H9 (cell line): Measurements from ENCODE around the gene TAF3. TPM values are rescaled to one million over a fixed set of nuclear protein-coding genes. Genes with fewer than 3 reads are reported as not detected.

Source experiments
- DNase-seq: peaks from one replicate; pipeline ENCODE4 v3.0.0-alpha.2; 2017
- H2AFZ ChIP-seq: one replicate; pipeline ENCODE4 v1.6.1; 2013; ENCODE audit warnings: mild to moderate bottlenecking, low read length, control low read depth, moderate library complexity
- H2AK5ac ChIP-seq: 2 replicates; pipeline ENCODE4 v1.6.1; 2013; ENCODE audit warnings: low read length, control low read depth, mixed read lengths; ENCODE audit not compliant: insufficient read length
- H2BK120ac ChIP-seq: one replicate; pipeline ENCODE4 v1.6.1; 2013; ENCODE audit warnings: low read depth, mild to moderate bottlenecking, low read length, control low read depth, inconsistent platforms; ENCODE audit not compliant: poor library complexity, severe bottlenecking
- H2BK12ac ChIP-seq: 2 replicates; pipeline ENCODE4 v1.6.1; 2013; ENCODE audit warnings: low read length, control low read depth, mixed read lengths, low read depth; ENCODE audit not compliant: insufficient read length
- H2BK15ac ChIP-seq: 2 replicates; pipeline ENCODE4 v1.6.1; 2013; ENCODE audit warnings: low read depth, low read length, control low read depth
- H2BK20ac ChIP-seq: one replicate; pipeline ENCODE4 v1.6.1; 2013; ENCODE audit warnings: low read depth, mild to moderate bottlenecking, low read length, control low read depth, inconsistent platforms; ENCODE audit not compliant: poor library complexity, severe bottlenecking
- H2BK5ac ChIP-seq: 2 replicates; pipeline ENCODE4 v1.6.1; 2013; ENCODE audit warnings: low read length, control low read depth, mixed read lengths; ENCODE audit not compliant: insufficient read length
- H3K14ac ChIP-seq: 2 replicates; pipeline ENCODE4 v1.6.1; 2013; ENCODE audit warnings: low read length, control low read depth; ENCODE audit not compliant: insufficient read depth
- H3K18ac ChIP-seq: 2 replicates; pipeline ENCODE4 v1.6.1; 2013; ENCODE audit warnings: low read depth, mild to moderate bottlenecking, mixed read lengths, low read length, control low read depth; ENCODE audit not compliant: insufficient read length
- H3K23ac ChIP-seq: 2 replicates; pipeline ENCODE4 v1.6.1; 2013; ENCODE audit warnings: low read length, control low read depth, mixed read lengths, low read depth; ENCODE audit not compliant: insufficient read length
- H3K23me2 ChIP-seq: 2 replicates; pipeline ENCODE4 v1.6.1; 2013; ENCODE audit warnings: low read depth, mild to moderate bottlenecking, mixed read lengths, low read length, control low read depth; ENCODE audit not compliant: insufficient read length, poor library complexity, severe bottlenecking
- H3K27ac ChIP-seq: 2 replicates; pipeline ENCODE4 v1.5.1; 2013; ENCODE audit warnings: low read length, control low read depth, mixed read lengths, low read depth; ENCODE audit not compliant: insufficient read length
- H3K27me3 ChIP-seq: 2 replicates; pipeline ENCODE4 v1.6.1; 2013; ENCODE audit warnings: low read length, control low read depth, inconsistent platforms; ENCODE audit not compliant: insufficient read depth
- H3K4ac ChIP-seq: 2 replicates; pipeline ENCODE4 v1.6.1; 2013; ENCODE audit warnings: low read depth, mild to moderate bottlenecking, control low read depth, inconsistent platforms, low read length, moderate library complexity
- H3K4me1 ChIP-seq: 2 replicates; pipeline ENCODE4 v1.6.1; 2013; ENCODE audit warnings: low read length, control low read depth, inconsistent platforms; ENCODE audit not compliant: insufficient read depth
- H3K4me2 ChIP-seq: 2 replicates; pipeline ENCODE4 v1.6.1; 2013; ENCODE audit warnings: low read length, control low read depth, mixed read lengths; ENCODE audit not compliant: insufficient read length, insufficient read depth
- H3K56ac ChIP-seq: 2 replicates; pipeline ENCODE4 v1.6.1; 2013; ENCODE audit warnings: low read depth, mild to moderate bottlenecking, mixed read lengths, low read length, control low read depth; ENCODE audit not compliant: insufficient read length
- H3K79me1 ChIP-seq: 2 replicates; pipeline ENCODE4 v1.6.1; 2013; ENCODE audit warnings: low read depth, mild to moderate bottlenecking, moderate library complexity, low read length, control low read depth, inconsistent platforms; ENCODE audit not compliant: insufficient read depth, poor library complexity, severe bottlenecking
- H3K79me2 ChIP-seq: 2 replicates; pipeline ENCODE4 v1.6.1; 2013; ENCODE audit warnings: low read length, control low read depth, inconsistent platforms; ENCODE audit not compliant: insufficient read depth
- H3K9ac ChIP-seq: 2 replicates; pipeline ENCODE4 v1.6.1; 2013; ENCODE audit warnings: low read length, control low read depth, mixed read lengths; ENCODE audit not compliant: insufficient read length; ENCODE audit errors: extremely low read depth
- H3K9me3 ChIP-seq: one replicate; pipeline ENCODE4 v1.6.1; 2013; ENCODE audit warnings: low read depth, low read length, inconsistent platforms; ENCODE audit not compliant: control insufficient read depth
- H3T11ph ChIP-seq: one replicate; pipeline ENCODE4 v1.6.1; 2013; ENCODE audit warnings: mild to moderate bottlenecking, low read length, control low read depth, inconsistent platforms
- H4K20me1 ChIP-seq: one replicate; pipeline ENCODE4 v1.6.1; 2013; ENCODE audit not compliant: control insufficient read depth, insufficient read length, insufficient read depth
- H4K5ac ChIP-seq: 2 replicates; pipeline ENCODE4 v1.6.1; 2013; ENCODE audit warnings: low read depth, mild to moderate bottlenecking, mixed read lengths, low read length, control low read depth; ENCODE audit not compliant: insufficient read length
- H4K8ac ChIP-seq: replicated peaks from 2 replicates; pipeline ENCODE4 v1.6.1; 2013; ENCODE audit warnings: low read length, control low read depth, mixed read lengths, low read depth; ENCODE audit not compliant: insufficient read length
- H4K91ac ChIP-seq: 2 replicates; pipeline ENCODE4 v1.6.1; 2013; ENCODE audit warnings: low read depth, mild to moderate bottlenecking, moderate library complexity, mixed read lengths, low read length, control low read depth; ENCODE audit not compliant: insufficient read length
- H3K27ac Mint-ChIP-seq, 3 experiments: 2 replicates in 2 of 3; 3 replicates in 1 of 3; pipeline ENCODE4 v1.8.0; 2020 to 2021; ENCODE audit warnings: mixed read lengths in 3 of 3, mild to moderate bottlenecking in 1 of 3, moderate library complexity in 1 of 3
- H3K27me3 Mint-ChIP-seq: 2 replicates; pipeline ENCODE4 v1.8.0; 2021; ENCODE audit warnings: low read depth, mild to moderate bottlenecking, moderate library complexity, mixed read lengths
- H3K36me3 Mint-ChIP-seq, 3 experiments: 2 replicates in 2 of 3; 3 replicates in 1 of 3; pipeline ENCODE4 v1.8.0; 2020 to 2021; ENCODE audit warnings: low read depth in 3 of 3, mixed read lengths in 3 of 3; ENCODE audit not compliant: insufficient read depth in 1 of 3
- H3K4me1 Mint-ChIP-seq, 2 experiments: 2 replicates each; pipeline ENCODE4 v1.8.0; 2020; ENCODE audit warnings: mixed read lengths in 2 of 2
- H3K4me3 Mint-ChIP-seq, 2 experiments: 2 replicates in 1 of 2; 3 replicates in 1 of 2; pipeline ENCODE4 v1.8.0; 2020 to 2021; ENCODE audit warnings: mild to moderate bottlenecking in 2 of 2, mixed read lengths in 2 of 2, moderate library complexity in 1 of 2
- H3K9me3 Mint-ChIP-seq, 2 experiments: 2 replicates in 1 of 2; 3 replicates in 1 of 2; pipeline ENCODE4 v1.8.0; 2020; ENCODE audit warnings: mild to moderate bottlenecking in 2 of 2, mixed read lengths in 2 of 2, moderate library complexity in 1 of 2
- WGBS: extraction: QIAGEN DNeasy Blood & Tissue Kit; methylation state at CpG from one replicate; pipeline ENCODE4 v1.1.7; 2013; ENCODE audit warnings: missing lambda C conversion rate, low lambda C conversion rate, mixed read lengths; ENCODE audit not compliant: insufficient read length; ENCODE audit errors: extremely low coverage; 5-methylcytosine and 5-hydroxymethylcytosine counted together
- total RNA-seq: library from RNA; stranded (reverse); gene quantifications from 2 replicates; pipeline ENCODE4 v1.2.1, GENCODE V29; 2021
- TF ChIP-seq, protein P1 (sequence below): fragments of 200-600 bp; sonication (generic); conservative IDR thresholded peaks from 3 replicates; pipeline ENCODE4 v1.8.0; 2021; ENCODE audit warnings: antibody characterized with exemption, mild to moderate bottlenecking

Gene TAF3
- total RNA-seq, 1 experiment from 2014 or later = 10.2 TPM

GRCh38 chr10:7960108-7960507, 141.8 kb downstream of the TAF3 start:
- Histone ChIP-seq H3K27ac (no peak overlapping the region), H4K5ac (no peak overlapping the region), H2BK120ac (no peak overlapping the region), H3K79me2 (no peaks in the 10 kb centered on the region), H2BK5ac (no peak overlapping the region), H3K4ac (no peak overlapping the region), H2BK20ac (no peak overlapping the region), H4K91ac (no peak overlapping the region), H2BK12ac (no peak overlapping the region), H2BK15ac (no peak overlapping the region), H3K9ac (no peak overlapping the region), H4K8ac (no peak overlapping the region), H3K18ac (no peak overlapping the region), H3T11ph (no peak overlapping the region), H3K4me2 (no peak overlapping the region), H3K23me2 (no peaks in the 10 kb centered on the region), H3K79me1 (no peaks in the 10 kb centered on the region), H3K23ac (no peak overlapping the region), H3K4me1 (no peaks in the 10 kb centered on the region), H2AFZ (no peak overlapping the region), H3K9me3 (no peaks in the 10 kb centered on the region), H2AK5ac (no peak overlapping the region), H3K14ac (no peak overlapping the region), H4K20me1 (no peaks in the 10 kb centered on the region), H3K56ac (no peak overlapping the region), H3K27me3 (no peaks in the 10 kb centered on the region)
- WGBS = no CpG with 5 or more reads among the region's 4 CpGs
- no peaks in the 10 kb centered on the region for H3K4me1 Mint-ChIP-seq
- no peak overlapping the region for H3K27ac Mint-ChIP-seq
- peaks cover 6 to 12% (median 12%) of the 10 kb centered on the region in 3 experiments; a peak in 6 of 7 replicates for H3K36me3 Mint-ChIP-seq
- H3K27me3 Mint-ChIP-seq = no peaks in the 10 kb centered on the region
- H3K4me3 Mint-ChIP-seq = no peak overlapping the region
- TF ChIP-seq, protein P1, sequence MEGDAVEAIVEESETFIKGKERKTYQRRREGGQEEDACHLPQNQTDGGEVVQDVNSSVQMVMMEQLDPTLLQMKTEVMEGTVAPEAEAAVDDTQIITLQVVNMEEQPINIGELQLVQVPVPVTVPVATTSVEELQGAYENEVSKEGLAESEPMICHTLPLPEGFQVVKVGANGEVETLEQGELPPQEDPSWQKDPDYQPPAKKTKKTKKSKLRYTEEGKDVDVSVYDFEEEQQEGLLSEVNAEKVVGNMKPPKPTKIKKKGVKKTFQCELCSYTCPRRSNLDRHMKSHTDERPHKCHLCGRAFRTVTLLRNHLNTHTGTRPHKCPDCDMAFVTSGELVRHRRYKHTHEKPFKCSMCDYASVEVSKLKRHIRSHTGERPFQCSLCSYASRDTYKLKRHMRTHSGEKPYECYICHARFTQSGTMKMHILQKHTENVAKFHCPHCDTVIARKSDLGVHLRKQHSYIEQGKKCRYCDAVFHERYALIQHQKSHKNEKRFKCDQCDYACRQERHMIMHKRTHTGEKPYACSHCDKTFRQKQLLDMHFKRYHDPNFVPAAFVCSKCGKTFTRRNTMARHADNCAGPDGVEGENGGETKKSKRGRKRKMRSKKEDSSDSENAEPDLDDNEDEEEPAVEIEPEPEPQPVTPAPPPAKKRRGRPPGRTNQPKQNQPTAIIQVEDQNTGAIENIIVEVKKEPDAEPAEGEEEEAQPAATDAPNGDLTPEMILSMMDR = no peak
- no peak for DNase-seq
- no peaks in the 10 kb centered on the region for H3K9me3 Mint-ChIP-seq
